Measurements from ENCODE around the gene MEGF11.

The MEGF11 gene

DNA sequence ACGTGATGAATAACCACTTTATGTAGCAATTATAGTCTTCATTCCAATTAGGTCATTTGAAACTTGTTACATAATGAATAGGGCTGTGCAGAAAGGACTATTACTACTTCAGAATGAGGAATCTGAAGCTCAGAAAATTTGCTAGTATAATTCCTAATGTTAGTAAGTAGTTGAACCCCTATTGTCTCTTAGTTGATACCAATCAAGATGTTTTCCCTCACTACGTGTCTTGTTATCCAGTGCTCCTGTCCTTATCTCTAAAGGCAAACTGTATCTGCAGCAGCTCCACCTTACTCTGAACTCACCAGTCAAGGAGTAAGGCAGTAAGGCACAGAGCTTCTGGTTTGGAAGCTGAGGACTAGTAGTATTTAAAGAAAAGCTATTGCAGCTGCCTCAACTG is 352.2 kb downstream of the MEGF11 start:
- H3K27ac ChIP-seq = no peak overlapping the region

DNA sequence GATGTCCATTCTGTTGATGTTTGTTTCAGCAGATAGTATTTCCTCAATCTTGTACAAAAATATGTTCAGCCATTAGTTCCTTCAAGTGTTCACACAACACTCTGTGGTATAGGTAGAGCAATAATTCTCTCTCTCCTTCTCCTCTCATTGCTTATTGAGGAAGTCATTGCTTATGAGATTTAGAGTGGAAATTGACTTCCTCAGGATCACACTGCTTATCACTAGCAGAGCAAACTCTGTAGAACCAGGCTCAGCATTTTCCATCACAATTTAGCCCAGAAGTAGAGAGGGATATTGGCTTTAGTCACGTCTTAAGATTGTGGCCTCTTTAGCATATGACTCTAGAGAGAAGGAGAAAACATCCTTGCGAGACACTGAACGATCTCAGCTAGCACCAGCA is 353.1 kb downstream of the MEGF11 start:
- TF ChIP-seq CTCF (conservative IDR thresholded peaks at IDR 0.05) = no peak
- no peak overlapping the region for H3K27ac ChIP-seq

More for the DNA sequence above, 352.2 kb downstream of the MEGF11 start:
- TF ChIP-seq CTCF (conservative IDR thresholded peaks at IDR 0.05) = no peak

- TF ChIP-seq CTCF (conservative IDR thresholded peaks at IDR 0.05) = no peak
- no peak overlapping the region for H3K27ac ChIP-seq
Measured at GRCh38 chr15:65896236-65896635, 357.3 kb downstream of the MEGF11 start.

DNA sequence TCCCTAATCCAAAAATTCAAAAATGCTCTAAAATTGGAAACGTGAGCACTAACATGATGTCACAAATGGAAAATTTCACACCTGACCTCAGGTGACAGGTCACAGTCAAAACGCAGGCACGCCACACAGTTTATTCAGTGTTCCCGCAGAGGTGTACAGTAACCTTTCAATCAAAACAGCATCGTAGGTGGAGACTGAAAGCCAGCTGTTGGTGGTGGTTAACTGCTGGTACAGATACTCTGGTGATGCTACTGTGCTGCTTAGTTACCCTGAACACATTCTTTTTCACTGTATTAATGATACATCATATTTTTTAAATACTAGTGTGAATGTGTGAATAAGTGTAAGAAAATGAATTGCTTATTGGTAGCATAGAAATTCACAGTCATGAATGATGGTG is 360.5 kb downstream of the MEGF11 start:
- H3K27ac ChIP-seq = no peak overlapping the region
- no peak for TF ChIP-seq CTCF (conservative IDR thresholded peaks at IDR 0.05)

GRCh38 chr15:65888981-65889380 is 364.6 kb downstream of the MEGF11 start:
- H3K27ac ChIP-seq = no peak overlapping the region
- TF ChIP-seq CTCF (conservative IDR thresholded peaks at IDR 0.05) = no peak

GRCh38 chr15:65887565-65887964 is 366.0 kb downstream of the MEGF11 start:
- H3K27ac ChIP-seq = no peak overlapping the region
- TF ChIP-seq CTCF (conservative IDR thresholded peaks at IDR 0.05) = no peak

- TF ChIP-seq CTCF (conservative IDR thresholded peaks at IDR 0.05) = no peak
- no peak overlapping the region for H3K27ac ChIP-seq
Measured at GRCh38 chr15:65885668-65886218, 367.8 kb downstream of the MEGF11 start.
